ENCODE measurements around the gene S100A2. TPM values are rescaled to one million over a fixed set of nuclear protein-coding genes. Genes with fewer than 3 reads are reported as not detected.

S100A2 gene
- total RNA-seq (2014; rRNA removed; shearing (Covaris generic); ENCODE audit: low replicate concordance) = 29.6 and 34.8 TPM in 2 replicates

DNA sequence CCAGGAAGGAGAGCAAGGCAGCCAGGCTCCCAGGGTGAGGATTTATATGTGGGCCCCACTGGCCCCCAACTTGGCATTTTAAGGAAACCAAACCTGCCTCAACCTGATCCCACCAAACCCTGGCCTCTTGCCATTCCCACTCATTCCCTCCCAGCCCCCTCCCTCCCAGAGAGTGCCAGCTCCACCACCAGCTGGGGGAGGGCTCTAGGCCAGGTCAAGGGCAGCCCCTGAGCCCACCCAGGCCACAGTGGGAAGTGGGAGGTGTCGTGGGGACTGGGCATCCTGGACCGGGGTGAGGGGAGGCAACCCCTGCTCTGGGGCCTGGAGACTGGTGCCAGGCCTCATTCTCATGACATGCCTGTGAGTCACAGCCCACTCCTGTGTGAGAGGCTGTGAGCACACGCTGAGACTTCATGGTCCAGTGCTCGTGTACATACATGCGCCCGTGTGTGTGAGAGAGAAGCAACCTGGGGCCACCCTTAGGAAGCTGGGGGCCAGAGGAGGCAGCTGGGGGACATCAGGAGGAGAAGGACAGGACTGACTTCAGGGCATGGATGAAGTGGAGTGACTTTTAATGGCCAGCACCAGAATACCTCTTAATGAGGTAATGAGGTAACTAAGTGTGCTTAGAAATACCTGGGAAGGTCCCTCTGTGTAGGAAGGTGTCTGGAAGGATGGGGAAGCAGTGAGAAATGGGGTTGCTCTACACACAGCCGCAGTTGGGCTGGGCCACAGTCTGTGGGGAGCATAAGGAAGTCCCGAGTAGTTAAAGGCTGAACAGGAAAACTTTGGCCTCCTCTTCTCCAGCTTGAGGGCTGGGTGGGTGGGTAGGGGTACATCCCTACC, at the start of gene S100A2:
S100A2 (minus strand) TSS at position 316 of the 846 bp plus-strand sequence. CDS start 1,967 bp downstream, outside the sequence.
- peak; percentile 96 for DNase-seq
- H3K36me3 ChIP-seq = peaks cover 2% of the 10 kb centered on the region
- peak within 1 kb of the TSS; percentile 11; the same call in 1 of the 2 replicates for H3K4me3 ChIP-seq
- H3K27me3 ChIP-seq = no peaks in the 10 kb centered on the region
- H3K9me3 ChIP-seq = no peaks in the 10 kb centered on the region

GRCh38 chr1:153615406-153615805, 49.8 kb upstream of the S100A2 start:
- DNase-seq = no peak
- H3K27me3 ChIP-seq = no peaks in the 10 kb centered on the region
- no peak overlapping the region for H3K4me3 ChIP-seq
- no peaks in the 10 kb centered on the region for H3K9me3 ChIP-seq
- peaks cover 27% of the 10 kb centered on the region for H3K36me3 ChIP-seq

GRCh38 chr1:153614906-153615305, 49.3 kb upstream of the S100A2 start:
- Histone ChIP-seq H3K36me3 (peaks cover 27% of the 10 kb centered on the region), H3K27me3 (no peaks in the 10 kb centered on the region), H3K9me3 (no peaks in the 10 kb centered on the region), H3K4me3 (no peak overlapping the region)
- DNase-seq = no peak

GRCh38 chr1:153614189-153614900, 48.7 kb upstream of the S100A2 start:
- DNase-seq = no peak
- Histone ChIP-seq H3K27me3 (no peaks in the 10 kb centered on the region), H3K9me3 (no peaks in the 10 kb centered on the region), H3K4me3 (no peak overlapping the region), H3K36me3 (peaks cover 27% of the 10 kb centered on the region)

GRCh38 chr1:153613406-153613805, 47.8 kb upstream of the S100A2 start:
- Histone ChIP-seq H3K9me3 (no peaks in the 10 kb centered on the region), H3K4me3 (peak overlapping the region; percentile 63; the same call in 1 of the 2 replicates), H3K36me3 (peaks cover 24% of the 10 kb centered on the region), H3K27me3 (no peaks in the 10 kb centered on the region)
- DNase-seq = no peak

- Histone ChIP-seq H3K36me3 (peaks cover 27% of the 10 kb centered on the region), H3K4me3 (peak within 1 kb of the TSS; percentile 63), H3K27me3 (no peaks in the 10 kb centered on the region), H3K9me3 (no peaks in the 10 kb centered on the region)
- DNase-seq = peak; percentile 89
These were observed 47.2 kb upstream of the S100A2 start, which contains the start of gene S100A16 for GRCh38 chr1:153612755-153613331. S100A16 (minus strand) TSS chr1:153613137; CDS start chr1:153608151, 4,986 bp downstream.

DNA sequence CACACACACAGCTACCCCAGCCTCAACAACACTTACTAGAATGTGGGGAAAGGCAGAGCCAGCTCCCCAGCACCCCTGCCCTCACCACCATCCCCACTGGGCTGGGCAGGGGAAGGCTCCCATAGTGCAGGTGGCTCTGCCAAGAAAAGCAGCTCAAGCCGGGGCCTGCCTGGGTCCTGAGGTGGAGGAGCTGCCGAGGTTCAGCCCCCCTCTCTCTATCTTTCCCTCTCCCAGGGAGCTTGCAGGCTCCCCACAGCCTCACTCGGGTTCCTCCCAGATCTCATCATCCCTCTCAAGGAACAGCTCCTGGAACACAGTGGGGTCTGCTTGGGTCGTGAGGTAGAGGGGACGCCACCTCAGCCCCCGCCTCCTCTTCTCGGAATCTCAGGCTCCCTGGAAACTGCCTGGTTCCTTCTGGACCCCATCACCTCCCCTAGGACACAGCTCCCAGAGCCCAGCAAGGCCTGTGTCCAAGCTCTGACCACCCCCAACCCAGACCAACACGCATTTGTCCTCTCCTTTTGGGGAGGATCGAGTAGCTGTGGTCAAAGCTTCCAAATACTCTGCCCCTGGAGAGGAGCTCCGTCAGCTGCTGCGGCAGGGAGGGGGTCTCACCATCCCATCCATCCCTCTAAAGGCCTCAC, 46.6 kb upstream of the S100A2 start:
- Histone ChIP-seq H3K36me3 (peaks cover 31% of the 10 kb centered on the region), H3K27me3 (no peaks in the 10 kb centered on the region), H3K4me3 (peak overlapping the region; percentile 63), H3K9me3 (no peaks in the 10 kb centered on the region)
- no peak for DNase-seq

- no peaks in the 10 kb centered on the region for H3K9me3 ChIP-seq
- no peak for DNase-seq
- H3K36me3 ChIP-seq = peaks cover 36% of the 10 kb centered on the region
- H3K27me3 ChIP-seq = no peaks in the 10 kb centered on the region
- peak overlapping the region; percentile 63 for H3K4me3 ChIP-seq
These were observed 45.7 kb upstream of the S100A2 start for GRCh38 chr1:153611356-153611755.

GRCh38 chr1:153610811-153611301, 45.2 kb upstream of the S100A2 start:
- Histone ChIP-seq H3K27me3 (no peaks in the 10 kb centered on the region), H3K4me3 (peak overlapping the region; percentile 63), H3K36me3 (peaks cover 38% of the 10 kb centered on the region), H3K9me3 (no peaks in the 10 kb centered on the region)
- peak; percentile 80 for DNase-seq

GRCh38 chr1:153610334-153610733, 44.7 kb upstream of the S100A2 start:
- Histone ChIP-seq H3K9me3 (no peaks in the 10 kb centered on the region), H3K36me3 (peaks cover 43% of the 10 kb centered on the region), H3K4me3 (peak overlapping the region; percentile 25), H3K27me3 (no peaks in the 10 kb centered on the region)
- DNase-seq = peak; percentile 82

GRCh38 chr1:153609585-153609907, 43.9 kb upstream of the S100A2 start:
- Histone ChIP-seq H3K36me3 (peaks cover 51% of the 10 kb centered on the region), H3K27me3 (no peaks in the 10 kb centered on the region), H3K9me3 (no peaks in the 10 kb centered on the region), H3K4me3 (no peak overlapping the region; the same call in 1 of the 2 replicates)
- DNase-seq = no peak

- Histone ChIP-seq H3K27me3 (no peaks in the 10 kb centered on the region), H3K4me3 (peak overlapping the region; percentile 34), H3K36me3 (peaks cover 51% of the 10 kb centered on the region), H3K9me3 (no peaks in the 10 kb centered on the region)
- DNase-seq = peak; percentile 87
These were observed 43.3 kb upstream of the S100A2 start for GRCh38 chr1:153608742-153609584.

DNA sequence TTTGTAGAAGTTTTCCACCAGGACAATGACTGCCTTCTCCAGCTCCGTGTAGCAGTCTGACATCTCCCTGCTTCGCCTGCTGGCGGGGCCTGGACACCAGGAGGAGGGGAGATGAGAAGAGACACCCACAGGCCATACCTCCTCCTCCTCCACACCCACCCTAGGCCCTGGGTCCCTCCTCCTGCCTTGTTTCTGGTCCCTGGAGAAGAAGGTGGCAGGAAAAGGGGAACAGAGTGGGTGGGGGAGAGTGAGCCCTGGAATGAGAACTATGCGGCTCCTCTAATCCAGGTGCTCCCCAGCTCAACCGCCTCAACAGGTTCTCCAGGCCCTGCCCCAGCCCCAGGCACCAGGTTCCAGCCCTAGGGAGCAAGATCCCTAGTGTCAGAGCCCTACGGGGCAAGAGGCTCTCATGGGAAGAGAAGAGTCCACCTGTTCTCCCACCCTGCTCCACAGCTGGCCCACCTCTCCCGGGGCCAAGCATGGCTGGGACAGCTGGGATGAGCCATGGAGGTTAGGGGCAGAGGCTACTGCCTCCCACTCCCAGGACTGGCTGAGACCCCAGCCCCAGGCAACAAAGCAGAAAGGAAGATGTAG, 42.5 kb upstream of the S100A2 start:
- no peaks in the 10 kb centered on the region for H3K9me3 ChIP-seq
- H3K27me3 ChIP-seq = no peaks in the 10 kb centered on the region
- H3K4me3 ChIP-seq = peak overlapping the region; percentile 34
- DNase-seq = no peak
- H3K36me3 ChIP-seq = peaks cover 51% of the 10 kb centered on the region

DNA sequence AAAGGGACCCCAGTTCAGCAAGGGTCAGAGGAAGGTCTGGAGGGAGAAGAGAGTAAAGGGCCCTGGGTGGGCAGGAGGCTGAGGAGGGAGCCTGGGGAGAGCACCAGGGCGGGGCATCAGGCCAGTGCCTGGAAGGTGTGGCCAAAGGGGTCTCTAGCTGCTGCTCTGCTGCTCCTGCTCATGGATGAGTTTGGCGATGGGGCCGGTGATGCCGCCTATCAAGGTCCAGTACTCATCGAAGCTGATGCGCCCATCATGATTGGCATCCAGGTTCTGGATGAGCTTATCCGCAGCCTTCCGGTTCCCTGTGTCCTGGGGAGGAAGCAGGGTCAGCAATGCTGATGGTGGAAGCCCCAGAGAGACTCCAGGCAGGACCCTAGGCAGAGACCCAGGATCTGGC, 41.7 kb upstream of the S100A2 start:
- H3K4me3 ChIP-seq = no peak overlapping the region
- H3K36me3 ChIP-seq = peaks cover 51% of the 10 kb centered on the region
- DNase-seq = no peak
- H3K9me3 ChIP-seq = no peaks in the 10 kb centered on the region
- H3K27me3 ChIP-seq = no peaks in the 10 kb centered on the region

GRCh38 chr1:153606194-153606593, 40.5 kb upstream of the S100A2 start:
- H3K36me3 ChIP-seq = peaks cover 53% of the 10 kb centered on the region
- DNase-seq = no peak
- no peaks in the 10 kb centered on the region for H3K9me3 ChIP-seq
- H3K4me3 ChIP-seq = no peak overlapping the region
- no peaks in the 10 kb centered on the region for H3K27me3 ChIP-seq

Data from MG63 (cell line).